MG63 (cell line): ENCODE data around the gene RALY. TPM values are rescaled to one million over a fixed set of nuclear protein-coding genes. Genes with fewer than 3 reads are reported as not detected.
A peak's percentile ranks its signal among the peaks of the same experiment; 100 is the strongest.

ENCODE experiments used
- DNase-seq: peaks from one replicate; pipeline ENCODE4 v3.0.0-alpha.2; 2020
- H3K27me3 ChIP-seq: fragments of 250-450 bp; sonication (Bioruptor Pico); 2 replicates; pipeline ENCODE4 v1.5.1; 2020; ENCODE audit warnings: mild to moderate bottlenecking, moderate library complexity
- H3K36me3 ChIP-seq: fragments of 250-450 bp; sonication (Bioruptor Pico); 2 replicates; pipeline ENCODE4 v1.5.1; 2020; ENCODE audit warnings: mild to moderate bottlenecking, moderate library complexity
- H3K4me3 ChIP-seq: fragments of 250-450 bp; sonication (Bioruptor Pico); 2 replicates; pipeline ENCODE4 v1.5.1; 2020; ENCODE audit warnings: mild to moderate bottlenecking, moderate library complexity
- H3K9me3 ChIP-seq: fragments of 250-450 bp; sonication (Bioruptor Pico); 2 replicates; pipeline ENCODE4 v1.5.1; 2020; ENCODE audit warnings: mild to moderate bottlenecking, moderate library complexity
- total RNA-seq: library from RNA; depleted of rRNA; stranded (reverse); fragments of >200 nt; shearing (Covaris generic); gene quantifications from 2 replicates; pipeline ENCODE4 v1.2.3, GENCODE V29; 2014; ENCODE audit warnings: low replicate concordance

RALY gene
- total RNA-seq, 1 experiment from 2014 or later: 241 TPM

DNA sequence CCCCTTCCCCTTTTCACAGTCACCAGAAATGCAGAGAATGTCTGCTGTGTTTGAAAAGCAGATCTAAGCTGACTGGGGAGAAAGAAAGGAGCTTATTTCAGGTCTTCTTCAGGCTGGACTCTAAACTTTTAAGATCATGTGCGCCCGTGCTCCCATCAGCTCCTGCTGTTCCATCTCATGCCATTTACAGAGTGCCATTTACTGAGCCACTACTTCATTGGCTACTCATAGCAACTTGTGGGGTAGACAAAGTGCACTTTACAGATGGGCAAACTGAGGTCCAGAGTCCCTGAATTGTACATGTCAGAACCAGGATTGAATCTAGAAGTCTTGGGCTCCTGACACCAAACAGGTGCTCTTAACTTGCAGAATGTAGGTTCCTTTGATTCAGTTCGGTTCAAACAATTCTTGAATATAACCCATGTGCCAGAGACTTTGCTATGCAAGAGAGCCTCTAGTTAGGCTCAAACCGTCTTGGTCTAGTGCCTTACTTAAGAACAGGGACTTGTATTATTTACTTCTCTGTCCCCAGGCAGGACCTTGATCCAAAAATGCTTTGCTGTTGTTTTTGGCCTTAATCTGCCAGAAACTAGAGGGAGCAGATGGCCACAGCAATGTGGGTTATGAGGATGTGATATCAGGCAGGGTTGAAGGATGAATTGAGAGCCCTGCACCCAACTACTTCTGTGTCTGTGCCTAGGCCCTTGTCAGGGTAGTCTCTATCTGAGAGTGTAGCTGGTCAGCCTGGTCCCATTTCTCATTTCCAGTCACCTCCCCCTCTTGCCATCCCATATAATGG, 56.4 kb downstream of the RALY start:
- H3K27me3 ChIP-seq: no peaks in the 10 kb centered on the region
- H3K4me3 ChIP-seq: no peak overlapping the region
- H3K36me3 ChIP-seq: peaks cover 5% of the 10 kb centered on the region
- H3K9me3 ChIP-seq: no peaks in the 10 kb centered on the region
- no peak for DNase-seq

DNA sequence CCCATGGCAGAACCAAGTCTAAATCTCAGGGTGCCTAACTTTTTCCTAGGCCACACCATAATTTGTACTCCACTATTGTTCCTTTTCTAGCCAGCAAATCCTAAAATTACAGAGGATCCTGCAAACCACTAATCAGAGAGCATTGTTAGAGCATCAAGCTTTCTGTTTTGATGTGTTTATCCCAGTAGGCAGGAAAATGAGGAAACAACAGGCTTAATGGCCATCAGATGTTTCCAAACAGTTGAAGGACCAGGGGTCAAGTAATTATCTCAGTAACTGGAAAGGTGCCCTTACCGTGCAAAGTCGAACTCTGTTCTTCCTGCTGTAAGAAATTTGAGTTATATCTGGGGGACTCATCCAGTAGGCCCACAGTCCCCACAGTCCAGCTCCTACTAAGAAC, 58.7 kb downstream of the RALY start:
- no peak for DNase-seq
- Histone ChIP-seq H3K4me3 (no peak overlapping the region), H3K9me3 (no peaks in the 10 kb centered on the region), H3K27me3 (no peaks in the 10 kb centered on the region), H3K36me3 (0 out of 2 replicates have a peak, but pooled peaks cover 2% of the 10 kb centered on the region)

DNA sequence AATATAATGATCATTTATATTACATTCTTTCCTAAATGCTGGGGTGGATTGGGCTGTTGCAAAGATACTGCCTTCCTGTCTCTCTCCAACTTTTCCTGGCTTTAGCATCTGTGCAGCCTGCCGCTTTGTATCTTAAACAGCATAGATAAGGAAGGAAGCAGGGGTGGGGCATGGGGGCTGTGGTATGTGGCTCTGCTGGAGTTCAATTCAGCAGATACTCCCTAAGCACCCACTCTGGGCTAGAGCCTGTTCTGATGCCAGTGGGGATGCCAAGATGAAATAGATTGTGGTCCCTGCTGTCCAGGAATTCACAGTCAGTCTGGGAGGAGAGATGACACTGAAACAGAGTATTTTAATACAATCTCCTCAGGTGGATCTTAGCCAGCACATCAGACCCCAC, 61.6 kb downstream of the RALY start:
- Histone ChIP-seq H3K27me3 (no peaks in the 10 kb centered on the region), H3K9me3 (no peaks in the 10 kb centered on the region), H3K4me3 (no peak overlapping the region), H3K36me3 (no peaks in the 10 kb centered on the region)
- no peak for DNase-seq

DNA sequence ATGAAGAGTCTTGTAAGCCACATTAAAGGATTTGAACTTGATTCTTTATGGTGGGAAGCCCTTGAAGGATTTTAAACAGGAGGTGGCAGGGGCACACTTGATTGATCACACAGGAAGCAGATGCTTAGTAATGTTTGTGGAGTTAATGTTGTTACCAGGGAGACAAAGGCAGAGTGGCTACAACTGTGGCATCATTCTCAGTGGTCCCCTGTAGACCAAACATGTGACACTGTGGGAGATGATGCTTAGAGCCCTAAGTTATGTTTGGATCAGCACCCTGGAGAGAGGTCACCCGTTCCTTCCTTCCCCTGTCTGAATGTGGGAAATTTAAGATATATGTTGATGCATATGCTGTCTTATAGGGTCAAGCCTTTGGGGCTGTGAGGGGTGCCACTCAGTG, 65.1 kb downstream of the RALY start:
- H3K27me3 ChIP-seq: no peaks in the 10 kb centered on the region
- no peak overlapping the region for H3K4me3 ChIP-seq
- no peak for DNase-seq
- H3K36me3 ChIP-seq: peaks cover 7% of the 10 kb centered on the region; the same call in 1 of the 2 replicates
- no peaks in the 10 kb centered on the region for H3K9me3 ChIP-seq

DNA sequence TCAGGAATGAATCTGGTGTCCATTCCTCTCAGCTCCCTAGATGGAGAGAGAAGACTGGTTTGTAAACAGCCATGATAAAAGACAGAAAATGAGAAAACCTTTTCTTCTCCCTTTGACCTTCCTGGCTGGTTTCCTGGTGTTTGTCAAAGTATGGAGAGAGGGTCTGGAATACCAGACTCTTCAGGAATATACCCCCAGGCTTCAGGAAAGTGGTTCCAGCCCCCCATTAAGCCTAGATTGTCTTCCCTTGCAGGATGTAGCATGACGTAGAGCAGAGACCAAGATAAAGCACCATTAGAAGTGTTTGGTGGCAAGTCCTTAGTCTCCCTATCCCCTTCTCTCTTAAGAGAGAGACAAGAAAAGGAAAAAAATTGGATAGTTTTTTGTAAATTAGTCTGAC, 67.3 kb downstream of the RALY start:
- no peaks in the 10 kb centered on the region for H3K9me3 ChIP-seq
- no peaks in the 10 kb centered on the region for H3K27me3 ChIP-seq
- H3K4me3 ChIP-seq: no peak overlapping the region
- DNase-seq: no peak
- H3K36me3 ChIP-seq: peaks cover 8% of the 10 kb centered on the region; the same call in 1 of the 2 replicates

DNA sequence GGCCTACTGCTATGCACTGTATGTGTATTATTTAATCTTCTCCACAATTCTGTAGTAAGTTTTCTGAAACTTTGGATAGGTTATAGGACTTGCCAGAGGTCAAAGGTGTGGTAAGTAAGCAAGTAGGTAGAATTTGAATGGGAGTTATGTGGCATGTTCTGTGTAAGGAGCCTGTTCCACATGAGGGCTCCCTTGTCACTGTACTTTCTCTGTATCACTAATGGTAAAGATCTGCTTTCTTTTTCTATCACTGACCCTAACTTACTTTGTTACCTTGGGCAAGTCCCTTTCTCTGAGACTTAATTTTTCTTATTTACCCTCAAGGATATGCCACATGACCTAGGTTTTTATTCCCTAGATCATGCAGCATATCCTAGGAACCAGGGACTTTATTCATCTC, 68.0 kb downstream of the RALY start:
- Histone ChIP-seq H3K9me3 (no peaks in the 10 kb centered on the region), H3K4me3 (no peak overlapping the region), H3K36me3 (peaks cover 8% of the 10 kb centered on the region; the same call in 1 of the 2 replicates), H3K27me3 (no peaks in the 10 kb centered on the region)
- DNase-seq: no peak

DNA sequence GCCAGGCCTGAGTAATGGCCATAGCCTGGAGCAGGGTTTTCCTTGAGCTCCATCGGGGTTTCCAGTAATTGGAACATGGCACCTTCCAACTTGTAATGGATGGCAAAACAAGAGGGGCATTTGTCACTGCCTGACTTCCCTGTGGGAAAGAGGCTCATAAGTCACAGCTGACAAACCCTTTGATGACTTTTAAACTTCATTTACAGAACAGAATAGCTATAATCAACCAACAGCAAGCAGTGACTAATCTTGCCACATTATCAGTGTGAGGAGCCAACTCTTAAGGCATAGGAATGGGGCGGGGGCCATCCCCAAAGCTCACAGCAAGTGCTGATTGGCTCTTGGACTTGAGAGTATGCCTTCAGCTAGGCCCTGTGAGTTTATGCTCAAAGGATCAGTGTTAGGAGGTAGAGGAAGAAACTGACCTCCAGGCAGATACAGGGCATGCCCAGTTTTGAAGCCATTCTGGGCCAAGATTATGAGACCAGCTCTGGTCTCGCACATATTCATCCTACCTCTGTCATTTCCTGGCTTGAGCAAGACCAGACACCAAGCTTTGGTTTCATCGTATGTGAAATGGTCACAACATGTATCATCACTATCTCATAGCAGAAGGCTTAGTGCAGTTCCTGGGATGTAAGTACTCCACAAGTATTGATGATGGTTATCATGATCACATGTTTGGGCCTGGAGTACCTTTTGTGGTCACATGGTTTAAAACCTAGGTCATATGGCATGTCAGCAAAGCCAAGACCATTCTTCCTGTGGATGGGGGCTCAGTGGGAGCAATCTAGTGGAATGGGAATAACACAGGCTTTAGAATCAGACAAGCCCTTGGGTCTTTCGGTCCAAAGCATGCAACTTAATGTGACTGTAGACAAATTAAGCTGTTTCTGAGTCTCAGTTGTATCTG, 69.1 kb downstream of the RALY start:
- peaks cover 8% of the 10 kb centered on the region; the same call in 1 of the 2 replicates for H3K36me3 ChIP-seq
- no peaks in the 10 kb centered on the region for H3K27me3 ChIP-seq
- H3K9me3 ChIP-seq: no peaks in the 10 kb centered on the region
- H3K4me3 ChIP-seq: no peak overlapping the region
- peak; percentile 57 for DNase-seq

DNA sequence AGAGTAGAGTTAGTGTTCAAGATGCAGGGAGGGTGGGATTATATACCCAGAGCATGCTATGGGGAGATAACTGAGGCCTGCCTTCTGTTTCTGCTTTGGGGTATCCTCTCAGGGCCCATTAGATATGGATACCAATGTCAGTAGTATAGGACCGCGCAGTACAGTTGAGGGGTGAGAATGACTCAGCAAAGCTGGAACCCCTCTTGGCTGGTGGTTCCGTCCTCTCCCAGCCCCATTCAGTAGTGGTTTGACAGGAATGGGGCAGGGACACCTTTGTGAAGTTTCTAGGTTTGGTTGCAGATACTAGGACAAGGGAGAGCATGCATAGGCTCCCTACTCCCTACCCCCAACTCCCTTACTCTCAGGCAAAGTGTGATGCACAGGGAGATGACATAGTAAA, 70.6 kb downstream of the RALY start:
- DNase-seq: no peak
- Histone ChIP-seq H3K9me3 (no peaks in the 10 kb centered on the region), H3K27me3 (no peaks in the 10 kb centered on the region), H3K36me3 (peaks cover 10% of the 10 kb centered on the region; the same call in 1 of the 2 replicates), H3K4me3 (no peak overlapping the region)

DNA sequence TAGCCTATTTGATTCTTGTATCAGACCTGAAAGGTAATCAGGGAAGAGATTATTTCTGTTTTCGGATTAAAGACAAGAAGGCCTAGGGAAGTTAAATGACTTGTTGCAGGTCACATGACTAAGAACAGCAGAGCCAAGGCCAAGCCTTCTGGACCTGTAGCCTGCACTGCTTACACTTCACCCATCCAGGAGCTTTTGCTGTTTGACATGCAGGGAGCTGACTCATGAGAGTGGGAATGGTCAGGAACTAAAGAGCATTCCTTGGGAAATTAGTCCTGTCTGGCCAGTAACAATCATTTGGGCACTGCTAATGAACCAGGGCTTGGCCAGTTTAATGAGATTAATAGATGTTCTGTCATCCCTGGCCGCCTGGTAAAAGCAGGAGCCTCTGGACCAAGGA, 71.5 kb downstream of the RALY start:
- H3K4me3 ChIP-seq: no peak overlapping the region
- peak; percentile 66 for DNase-seq
- H3K9me3 ChIP-seq: no peaks in the 10 kb centered on the region
- H3K36me3 ChIP-seq: peaks cover 10% of the 10 kb centered on the region; the same call in 1 of the 2 replicates
- no peaks in the 10 kb centered on the region for H3K27me3 ChIP-seq

DNA sequence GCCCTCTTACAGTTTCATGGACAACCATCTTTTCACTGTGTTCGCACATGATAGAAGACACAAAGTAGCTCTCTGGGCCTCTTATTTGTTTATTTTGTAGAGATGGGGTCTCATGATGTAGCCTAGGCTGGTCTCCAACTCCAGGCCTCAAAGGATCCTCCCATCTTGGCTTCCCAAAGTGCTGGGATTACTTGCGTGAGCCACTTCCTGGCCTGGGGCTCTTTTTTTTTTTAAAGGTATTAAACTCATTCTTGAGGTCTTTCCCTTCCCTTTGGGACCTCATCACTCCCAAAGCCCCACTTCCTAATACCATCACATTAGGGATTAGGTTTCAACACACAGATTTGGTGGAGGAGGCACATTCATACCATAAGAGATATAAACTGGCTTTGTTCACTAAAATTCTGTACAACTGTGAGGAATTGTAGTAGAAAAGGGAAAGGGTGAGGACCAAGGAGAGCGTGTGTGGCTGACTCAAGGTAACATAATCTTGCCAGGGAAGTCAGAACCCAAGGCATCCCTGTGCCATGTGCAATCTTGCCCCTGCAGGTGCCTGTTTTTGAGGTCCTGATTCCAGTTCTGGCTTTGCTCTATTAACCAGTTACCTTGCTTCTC, 72.9 kb downstream of the RALY start:
- Histone ChIP-seq H3K4me3 (no peak overlapping the region), H3K36me3 (peaks cover 10% of the 10 kb centered on the region; the same call in 1 of the 2 replicates), H3K27me3 (no peaks in the 10 kb centered on the region), H3K9me3 (no peaks in the 10 kb centered on the region)
- DNase-seq: peak; percentile 68

DNA sequence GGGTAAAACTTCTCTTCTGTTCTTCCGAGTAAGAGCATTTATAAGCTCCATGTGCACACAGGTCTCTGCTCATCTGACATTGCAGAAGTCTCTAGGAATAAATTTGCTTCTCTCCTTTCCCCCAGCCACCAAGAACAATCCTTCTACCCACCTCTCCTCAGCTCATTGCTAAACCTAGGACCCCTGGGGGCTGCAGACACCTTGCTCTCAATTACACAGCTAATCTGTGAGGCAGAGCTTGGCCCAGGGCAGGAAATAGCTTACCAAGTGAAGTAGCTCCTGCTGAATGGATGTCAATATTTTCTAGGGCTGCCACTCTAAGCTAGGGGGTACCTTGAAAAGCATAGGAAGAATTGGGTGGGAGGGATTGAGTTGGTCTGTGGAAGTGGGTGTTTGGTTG, 74.3 kb downstream of the RALY start:
- no peak for DNase-seq
- Histone ChIP-seq H3K27me3 (no peaks in the 10 kb centered on the region), H3K4me3 (no peak overlapping the region), H3K9me3 (no peaks in the 10 kb centered on the region), H3K36me3 (peaks cover 19% of the 10 kb centered on the region)

DNA sequence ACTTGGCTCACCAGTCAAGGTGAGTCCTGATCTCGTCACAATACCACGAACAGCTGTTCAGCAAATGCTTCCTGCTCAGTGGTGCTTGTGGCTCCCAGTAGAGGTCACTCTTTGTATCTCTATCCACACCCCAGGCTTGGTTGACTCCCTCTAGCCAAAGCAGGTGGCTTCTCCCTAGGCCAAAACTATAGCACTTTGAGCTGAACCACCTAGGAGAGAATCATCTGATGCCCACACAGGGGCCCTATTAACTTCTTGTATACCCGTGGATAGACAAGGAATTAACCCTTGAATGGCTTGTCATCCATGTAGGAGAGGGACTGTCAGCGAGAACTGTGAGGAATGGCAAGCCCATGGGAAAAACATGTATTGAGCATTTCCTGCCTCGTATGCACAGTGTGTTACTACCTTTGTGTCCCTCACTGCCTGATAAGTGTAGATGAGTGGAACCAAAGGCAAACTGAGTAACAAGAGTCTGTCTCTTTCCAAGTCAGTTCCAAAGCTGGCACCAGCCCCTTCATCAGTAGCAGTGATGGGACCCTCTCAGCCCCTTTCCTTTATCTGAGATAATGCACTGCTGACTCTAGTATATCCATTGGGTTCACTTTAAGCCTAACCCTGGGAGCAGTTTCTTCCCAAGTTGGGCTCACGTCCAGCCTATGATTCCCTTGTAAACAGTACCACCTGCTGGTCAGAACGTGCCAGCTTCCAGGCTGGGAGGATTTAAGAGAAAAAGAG, 75.8 kb downstream of the RALY start:
- peak; percentile 56 for DNase-seq
- H3K27me3 ChIP-seq: no peaks in the 10 kb centered on the region
- peaks cover 13% of the 10 kb centered on the region for H3K36me3 ChIP-seq
- no peaks in the 10 kb centered on the region for H3K9me3 ChIP-seq
- H3K4me3 ChIP-seq: no peak overlapping the region

DNA sequence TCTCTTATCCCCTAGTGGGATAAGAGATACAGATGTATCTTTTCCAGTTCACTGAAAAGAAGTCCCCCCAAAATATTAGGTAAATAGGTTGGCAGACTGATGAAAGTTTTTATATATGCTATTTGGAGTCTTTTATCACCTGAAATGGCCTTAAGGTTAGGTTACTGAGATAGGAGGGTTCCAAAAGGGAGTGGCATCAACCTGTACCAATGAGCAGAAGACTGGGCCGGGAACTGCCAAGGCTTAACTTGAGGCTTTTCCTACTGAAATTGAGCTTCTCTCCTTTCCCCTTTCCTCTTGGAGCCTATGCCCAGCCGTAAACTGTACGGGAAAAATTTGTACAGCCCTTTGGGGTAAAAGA, 76.3 kb downstream of the RALY start:
- DNase-seq: no peak
- no peaks in the 10 kb centered on the region for H3K9me3 ChIP-seq
- H3K4me3 ChIP-seq: no peak overlapping the region
- H3K27me3 ChIP-seq: no peaks in the 10 kb centered on the region
- peaks cover 13% of the 10 kb centered on the region for H3K36me3 ChIP-seq

DNA sequence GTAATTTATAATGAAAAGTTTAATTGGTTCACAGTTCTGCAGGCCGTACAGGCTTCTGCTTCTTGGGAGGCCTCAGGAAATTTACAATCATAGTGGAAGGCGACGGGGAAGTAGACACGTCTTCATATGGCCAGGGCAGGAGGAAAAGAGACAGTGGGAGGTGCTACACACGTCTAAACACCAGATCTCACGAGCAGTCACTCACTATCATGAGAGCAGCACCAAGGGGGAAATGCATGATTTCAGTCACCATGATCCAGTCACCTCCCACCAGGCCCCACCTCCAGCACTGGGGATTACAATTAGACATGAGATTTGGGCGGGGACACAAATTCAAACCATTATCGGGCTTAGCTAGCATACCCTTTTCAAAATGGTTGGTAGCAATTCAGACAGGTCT, 77.1 kb downstream of the RALY start:
- no peak overlapping the region for H3K4me3 ChIP-seq

DNA sequence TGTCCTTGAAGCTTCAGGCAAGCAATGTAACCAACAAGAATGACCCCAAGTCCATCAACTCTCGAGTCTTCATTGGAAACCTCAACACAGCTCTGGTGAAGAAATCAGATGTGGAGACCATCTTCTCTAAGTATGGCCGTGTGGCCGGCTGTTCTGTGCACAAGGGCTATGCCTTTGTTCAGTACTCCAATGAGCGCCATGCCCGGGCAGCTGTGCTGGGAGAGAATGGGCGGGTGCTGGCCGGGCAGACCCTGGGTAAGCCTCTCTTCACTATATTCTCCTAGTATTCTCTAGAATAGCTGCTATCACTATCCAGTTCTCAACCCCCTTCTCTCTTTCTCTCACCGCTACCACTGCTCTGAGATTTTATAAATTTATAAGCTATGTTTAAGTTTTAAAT, 78.4 kb downstream of the RALY start:
- Histone ChIP-seq H3K36me3 (peaks cover 22% of the 10 kb centered on the region), H3K4me3 (no peak overlapping the region), H3K9me3 (no peaks in the 10 kb centered on the region), H3K27me3 (no peaks in the 10 kb centered on the region)
- no peak for DNase-seq

More for the DNA sequence above, 77.1 kb downstream of the RALY start:
- Histone ChIP-seq H3K9me3 (no peaks in the 10 kb centered on the region), H3K36me3 (peaks cover 13% of the 10 kb centered on the region), H3K27me3 (no peaks in the 10 kb centered on the region)
- DNase-seq: no peak

DNA sequence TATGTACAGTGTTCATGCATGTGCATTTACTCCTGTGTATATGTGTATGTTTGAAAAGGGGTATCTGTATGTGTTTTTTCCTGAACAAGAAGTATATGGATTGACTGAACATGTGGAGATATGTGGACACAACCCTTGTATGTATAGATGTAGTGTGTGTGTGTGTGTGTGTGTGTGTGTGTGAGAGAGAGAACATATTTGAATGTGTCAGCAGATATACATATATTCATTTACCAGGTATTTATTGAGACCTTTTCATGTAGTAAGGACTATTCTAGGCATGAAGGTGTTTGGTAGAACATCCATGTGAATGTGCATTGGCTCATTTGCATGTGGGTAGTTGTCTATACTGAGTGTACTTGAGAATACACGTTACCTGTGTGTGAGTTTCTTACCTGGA, 79.1 kb downstream of the RALY start:
- Histone ChIP-seq H3K27me3 (no peaks in the 10 kb centered on the region), H3K9me3 (no peaks in the 10 kb centered on the region), H3K4me3 (no peak overlapping the region), H3K36me3 (peaks cover 22% of the 10 kb centered on the region)
- DNase-seq: no peak
